H1 (cell line): ENCODE measurements around the gene EDC3. TPM values are rescaled to one million over a fixed set of nuclear protein-coding genes. Genes with fewer than 3 reads are reported as not detected.

Experiments used
- ATF2 ChIP-seq: IDR thresholded peaks from 2 replicates; pipeline ENCODE4 v1.6.1; 2012; ENCODE audit warnings: low read length, inconsistent platforms
- CTBP2 ChIP-seq: IDR thresholded peaks from 2 replicates; pipeline ENCODE4 v1.7.0; 2011; ENCODE audit warnings: borderline replicate concordance, mild to moderate bottlenecking, moderate library complexity, mixed read lengths, low read length; ENCODE audit not compliant: insufficient read depth, insufficient read length
- GABPA ChIP-seq: IDR thresholded peaks from 2 replicates; pipeline ENCODE4 v1.6.1; 2011; ENCODE audit warnings: mild to moderate bottlenecking, low read length, moderate library complexity, borderline replicate concordance; ENCODE audit not compliant: insufficient read depth
- SIN3A ChIP-seq, 2 experiments: IDR thresholded peaks in 1 of 2; conservative IDR thresholded peaks in 1 of 2; 2 replicates each; pipeline ENCODE4 v1.6.1; 2011 to 2012; ENCODE audit warnings: low read length in 2 of 2, improper control_type of control experiment in 1 of 2, low read depth in 1 of 2, mild to moderate bottlenecking in 1 of 2
- polyA plus RNA-seq, 7 experiments: library from polyadenylated mRNA; depleted of rRNA in 3 of 7; stranded (reverse) in 5 of 7; unstranded in 2 of 7; fragments of >200 nt in 5 of 7; fragments of 200-250 nt in 2 of 7; gene quantifications; 1 replicate in 5 of 7; 2 replicates in 1 of 7; 4 replicates in 1 of 7; pipeline versions ENCODE4 v1.2.1 to v1.2.3, GENCODE V29; 2011 to 2013; ENCODE audit warnings: missing spikeins in 2 of 7, mixed read lengths in 2 of 7
- total RNA-seq: library from RNA; stranded (reverse); fragmentation: NEBNext Ultra II Directional; extraction: Animal tissue kit (Norgen Biotek cat#: 25700); gene quantifications from 2 replicates; pipeline ENCODE4 v1.2.1, GENCODE V29; 2021

Gene EDC3
- total and polyA plus RNA-seq, 2 of the 8 experiments (the other 6 are each of a cell fraction or from before 2014, with no cell fraction given), result 45.0 to 50.8 TPM

- TF ChIP-seq SIN3A (conservative IDR thresholded peaks at IDR 0.05 in 1 of 2, IDR thresholded peaks at IDR 0.05 in 1 of 2; ENCODE audit: low read depth in 1 of 2, low read length in 2 of 2) (no peak), CTBP2 (no peak), GABPA (no peak), ATF2 (no peak)
These were observed 63.2 kb downstream of the EDC3 start (continued) for GRCh38 chr15:74632601-74633000.
